ENCODE results near the gene TIMP1. TPM values are rescaled to one million over a fixed set of nuclear protein-coding genes. Genes with fewer than 3 reads are reported as not detected.

The TIMP1 gene
- total RNA-seq, 1 donor from 2014 or later, result 1,308 TPM

DNA sequence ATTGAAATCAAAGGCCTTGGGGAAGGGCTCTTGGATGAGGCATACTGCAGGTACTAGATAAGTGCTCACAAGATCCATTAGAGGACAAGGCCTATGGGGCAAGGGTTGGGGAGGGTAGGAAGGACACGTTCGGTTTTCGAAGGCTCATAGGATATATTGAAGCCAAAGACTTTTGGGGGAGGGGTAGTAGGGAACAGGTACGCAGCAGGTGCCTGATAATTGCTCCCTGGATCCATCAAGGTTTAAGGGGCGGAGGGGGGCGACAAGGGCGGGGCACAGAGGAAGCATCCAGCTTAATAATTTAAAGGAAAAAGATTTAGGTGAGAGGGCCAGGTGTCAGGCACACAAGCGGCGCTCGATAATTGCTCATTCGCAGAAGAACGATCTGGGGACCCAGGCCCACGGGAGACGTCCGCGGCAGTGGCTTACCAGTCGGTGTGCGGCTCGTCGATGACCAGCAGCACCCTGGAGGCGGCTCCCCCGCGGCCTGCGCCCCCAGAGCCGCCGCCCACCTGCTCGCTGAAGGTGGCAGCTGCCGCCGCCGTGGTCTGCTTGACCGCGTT, 36.8 kb downstream of the TIMP1 start:
- Histone ChIP-seq H3K9me3 (no peaks in the 10 kb centered on the region), H3K27ac (no peak overlapping the region), H3K4me1 (no peaks in the 10 kb centered on the region), H3K4me3 (peak overlapping the region; percentile 9 to 59), H3K27me3 (no peaks in the 10 kb centered on the region), H3K36me3 (no peaks in the 10 kb centered on the region)
- TF ChIP-seq, protein P1, sequence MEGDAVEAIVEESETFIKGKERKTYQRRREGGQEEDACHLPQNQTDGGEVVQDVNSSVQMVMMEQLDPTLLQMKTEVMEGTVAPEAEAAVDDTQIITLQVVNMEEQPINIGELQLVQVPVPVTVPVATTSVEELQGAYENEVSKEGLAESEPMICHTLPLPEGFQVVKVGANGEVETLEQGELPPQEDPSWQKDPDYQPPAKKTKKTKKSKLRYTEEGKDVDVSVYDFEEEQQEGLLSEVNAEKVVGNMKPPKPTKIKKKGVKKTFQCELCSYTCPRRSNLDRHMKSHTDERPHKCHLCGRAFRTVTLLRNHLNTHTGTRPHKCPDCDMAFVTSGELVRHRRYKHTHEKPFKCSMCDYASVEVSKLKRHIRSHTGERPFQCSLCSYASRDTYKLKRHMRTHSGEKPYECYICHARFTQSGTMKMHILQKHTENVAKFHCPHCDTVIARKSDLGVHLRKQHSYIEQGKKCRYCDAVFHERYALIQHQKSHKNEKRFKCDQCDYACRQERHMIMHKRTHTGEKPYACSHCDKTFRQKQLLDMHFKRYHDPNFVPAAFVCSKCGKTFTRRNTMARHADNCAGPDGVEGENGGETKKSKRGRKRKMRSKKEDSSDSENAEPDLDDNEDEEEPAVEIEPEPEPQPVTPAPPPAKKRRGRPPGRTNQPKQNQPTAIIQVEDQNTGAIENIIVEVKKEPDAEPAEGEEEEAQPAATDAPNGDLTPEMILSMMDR (IDR thresholded peaks at IDR 0.05), result no peak
- intact Hi-C loops (cut with DNase I), result no loop called here
- no peak for DNase-seq (ENCODE audit: low spot score in 2 of 2)

- no peaks in the 10 kb centered on the region for H3K36me3 ChIP-seq
- no peaks in the 10 kb centered on the region for H3K27me3 ChIP-seq
- H3K9me3 ChIP-seq, result no peaks in the 10 kb centered on the region
- intact Hi-C loops (cut with DNase I), result no loop called here
- TF ChIP-seq, protein P1 (IDR thresholded peaks at IDR 0.05), result peak in 2 of 3 experiments; percentile 17 to 24
- DNase-seq (ENCODE audit: low spot score in 2 of 2), result peak in 1 of 2 donors; percentile 78
- no peak within 1 kb of the TSS for H3K27ac ChIP-seq
- peak within 1 kb of the TSS; percentile 9 to 59 for H3K4me3 ChIP-seq
- H3K4me1 ChIP-seq, result no peaks in the 10 kb centered on the region
Measured at GRCh38 chrX:47619486-47620302, 37.5 kb downstream of the TIMP1 start, which contains the start of gene SYN1. Gene SYN1 (minus strand): TSS chrX:47619857. CDS start chrX:47619728, 129 bp downstream.

- intact Hi-C loops (cut with DNase I), result no loop called here
- no peak overlapping the region for H3K27ac ChIP-seq
- H3K4me1 ChIP-seq, result no peaks in the 10 kb centered on the region
- H3K4me3 ChIP-seq, result no peak overlapping the region
- TF ChIP-seq, protein P1 (IDR thresholded peaks at IDR 0.05), result no peak
- no peak for DNase-seq (ENCODE audit: low spot score in 2 of 2)
- no peaks in the 10 kb centered on the region for H3K9me3 ChIP-seq
- H3K36me3 ChIP-seq, result no peaks in the 10 kb centered on the region
- H3K27me3 ChIP-seq, result no peaks in the 10 kb centered on the region
Measured at GRCh38 chrX:47620303-47620685, 38.1 kb downstream of the TIMP1 start.

DNA sequence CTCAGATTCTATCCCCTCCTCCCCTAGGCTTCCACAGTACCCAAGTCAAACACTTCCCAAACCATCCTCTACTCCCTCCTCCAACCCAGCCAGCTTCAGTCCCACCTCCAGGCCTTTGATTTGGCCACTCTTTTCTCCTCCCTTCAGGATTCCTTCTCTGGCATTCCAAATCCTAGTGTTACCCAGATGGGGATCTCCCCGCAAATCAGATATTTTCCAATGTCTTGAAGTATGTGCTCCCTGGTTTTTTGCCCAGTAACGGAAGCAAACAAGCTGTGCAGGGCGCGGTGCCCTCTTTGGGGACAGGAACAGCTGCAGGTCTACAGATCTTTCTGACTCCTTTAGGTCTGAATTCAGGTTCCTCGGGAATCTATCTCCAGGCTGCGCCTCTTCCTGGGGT, 39.6 kb downstream of the TIMP1 start:
- no peaks in the 10 kb centered on the region for H3K27me3 ChIP-seq
- TF ChIP-seq, protein P1 (IDR thresholded peaks at IDR 0.05), result no peak
- H3K27ac ChIP-seq, result no peak overlapping the region
- H3K36me3 ChIP-seq, result no peaks in the 10 kb centered on the region
- no peaks in the 10 kb centered on the region for H3K9me3 ChIP-seq
- no peak for DNase-seq (ENCODE audit: low spot score in 2 of 2)
- H3K4me3 ChIP-seq, result no peak overlapping the region
- intact Hi-C loops (cut with DNase I), result no loop called here
- H3K4me1 ChIP-seq, result no peaks in the 10 kb centered on the region

- Histone ChIP-seq H3K27me3 (no peaks in the 10 kb centered on the region), H3K36me3 (no peaks in the 10 kb centered on the region), H3K27ac (no peak overlapping the region), H3K4me1 (no peaks in the 10 kb centered on the region), H3K4me3 (peak overlapping the region; percentile 10 to 21), H3K9me3 (no peaks in the 10 kb centered on the region)
- intact Hi-C loops (cut with DNase I), result no loop called here
- DNase-seq (ENCODE audit: low spot score in 2 of 2), result peak in 1 of 2 donors; percentile 61
- TF ChIP-seq, protein P1 (IDR thresholded peaks at IDR 0.05), result no peak
Measured at GRCh38 chrX:47623540-47624027, 41.3 kb downstream of the TIMP1 start.

Data from ascending aorta (tissue), 2 donors.